Measurements from ENCODE around the gene IRAK3.

Gene IRAK3

DNA sequence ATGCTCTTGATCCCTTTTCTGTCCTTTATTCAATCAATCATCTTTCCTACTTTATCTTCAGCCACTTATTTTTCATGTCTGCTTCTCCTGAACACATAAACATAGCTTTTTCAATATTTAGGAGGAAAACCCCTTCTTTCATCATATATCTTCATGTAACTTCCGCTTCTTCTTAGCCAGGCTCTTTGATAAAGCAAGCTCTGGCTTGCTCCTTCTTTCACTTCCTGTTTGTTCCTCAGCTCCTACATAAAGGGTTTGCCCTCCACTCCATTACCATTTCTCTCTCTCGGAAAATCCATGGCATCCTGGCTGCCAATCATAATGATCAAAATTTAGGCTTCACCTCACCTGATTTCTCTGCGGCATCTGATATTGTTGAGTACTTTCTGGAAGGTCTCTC lies 79.5 kb downstream of the IRAK3 start:
- no peak for DNase-seq

DNA sequence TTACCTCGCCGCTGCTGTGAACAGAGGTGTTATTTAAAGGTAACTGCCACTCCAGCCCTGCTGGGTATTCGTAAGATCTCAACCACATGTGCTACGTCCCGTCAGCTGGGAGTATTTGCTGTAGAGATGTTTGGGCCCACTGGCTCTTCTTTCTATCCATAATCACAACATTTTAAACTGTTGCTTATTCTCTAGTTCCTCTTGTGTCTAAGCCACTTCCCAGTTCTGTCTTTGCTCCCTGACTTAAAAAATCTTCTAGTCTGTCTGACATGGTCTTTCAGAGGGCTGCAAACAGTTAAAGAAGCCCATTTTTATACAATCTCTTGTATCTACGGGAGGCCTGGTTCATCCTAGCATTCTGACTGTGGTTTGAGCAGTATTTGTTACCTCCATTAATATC lies 80.1 kb downstream of the IRAK3 start:
- no peak for DNase-seq

DNA sequence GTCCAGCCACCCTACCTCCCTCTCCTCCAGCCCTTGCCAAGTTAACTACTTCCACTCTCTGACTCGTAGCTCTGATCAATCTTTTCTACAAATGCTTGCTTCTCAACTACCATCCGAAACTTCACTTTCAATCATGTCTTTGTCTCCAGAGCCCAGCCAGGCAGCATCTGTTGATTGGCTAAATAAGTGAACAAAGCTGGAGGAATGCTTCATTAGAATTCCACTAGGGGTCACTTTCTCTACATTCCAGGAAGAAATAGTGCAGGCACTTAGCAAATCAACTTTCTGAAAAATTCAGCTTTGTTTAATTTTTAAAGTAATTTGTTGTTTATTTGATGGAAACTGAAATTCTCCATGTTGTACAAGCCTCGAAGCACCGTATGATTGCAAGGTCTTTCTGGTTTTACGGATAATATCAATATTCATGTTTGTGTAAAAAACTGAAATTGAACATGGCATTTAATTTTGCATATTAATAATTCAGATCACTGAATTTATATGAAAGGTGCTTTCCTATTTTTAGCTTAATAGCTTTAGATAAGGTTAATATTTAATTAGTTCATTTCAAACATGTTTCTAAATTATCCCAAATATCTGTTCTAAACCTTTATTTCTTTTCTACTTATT lies 80.9 kb downstream of the IRAK3 start:
- DNase-seq, result peak; percentile 67

DNA sequence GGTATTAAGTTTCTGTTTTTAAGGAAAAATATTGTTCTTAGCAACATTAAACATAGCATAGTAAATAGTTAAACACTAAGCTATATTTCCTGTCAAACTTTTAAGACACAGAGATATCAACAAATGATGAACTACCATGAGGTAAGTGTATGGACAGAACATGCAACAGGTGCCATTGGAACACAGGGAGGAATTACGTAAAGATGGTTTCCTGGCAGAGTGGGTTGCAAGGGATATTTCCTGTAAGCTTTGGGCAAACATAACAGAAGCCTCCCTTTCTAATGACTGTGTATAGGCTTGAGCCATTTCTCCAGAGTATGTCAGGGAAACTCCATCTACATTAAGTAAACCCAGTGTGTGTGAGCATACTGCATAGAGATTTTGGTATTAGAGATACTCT lies 81.6 kb downstream of the IRAK3 start:
- no peak for DNase-seq

DNA sequence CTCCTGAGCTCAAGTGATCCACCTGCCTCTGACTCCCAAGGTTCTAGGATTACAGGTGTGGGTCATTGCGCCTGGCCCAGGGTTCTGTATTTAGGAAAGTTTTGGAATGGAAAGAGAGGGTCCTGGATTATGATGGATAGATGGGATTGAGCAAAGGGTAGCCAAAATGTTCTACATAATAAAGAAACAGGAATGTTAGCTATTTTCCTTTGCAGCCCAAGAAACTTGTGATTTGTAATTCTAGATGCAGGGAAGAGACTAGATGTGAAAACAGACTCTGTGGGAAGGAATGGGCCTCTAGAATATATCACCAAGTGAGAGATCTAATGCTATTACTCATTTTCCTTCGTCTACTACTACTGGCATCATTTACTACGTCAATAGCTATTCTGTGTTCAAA lies 83.6 kb downstream of the IRAK3 start:
- DNase-seq, result no peak

DNA sequence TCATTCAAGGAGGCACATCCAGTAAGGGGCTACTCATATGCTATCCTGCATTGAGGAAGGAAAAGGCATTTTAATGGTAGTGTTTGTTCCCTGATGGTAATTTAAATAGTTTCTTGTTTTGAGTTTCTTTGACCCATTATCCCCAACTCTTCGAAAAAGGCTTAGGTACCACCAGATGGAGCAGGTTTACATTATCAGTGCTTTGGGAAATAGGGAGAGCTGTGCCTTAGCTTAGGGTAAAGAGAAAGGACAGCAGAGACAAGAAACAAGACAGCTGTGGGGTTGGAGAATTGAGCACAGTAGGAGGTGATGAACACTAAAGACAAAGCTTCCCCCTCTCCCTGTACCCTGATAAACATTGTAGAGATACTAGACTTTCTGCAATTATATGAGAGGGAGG lies 84.1 kb downstream of the IRAK3 start:
- no peak for DNase-seq

DNA sequence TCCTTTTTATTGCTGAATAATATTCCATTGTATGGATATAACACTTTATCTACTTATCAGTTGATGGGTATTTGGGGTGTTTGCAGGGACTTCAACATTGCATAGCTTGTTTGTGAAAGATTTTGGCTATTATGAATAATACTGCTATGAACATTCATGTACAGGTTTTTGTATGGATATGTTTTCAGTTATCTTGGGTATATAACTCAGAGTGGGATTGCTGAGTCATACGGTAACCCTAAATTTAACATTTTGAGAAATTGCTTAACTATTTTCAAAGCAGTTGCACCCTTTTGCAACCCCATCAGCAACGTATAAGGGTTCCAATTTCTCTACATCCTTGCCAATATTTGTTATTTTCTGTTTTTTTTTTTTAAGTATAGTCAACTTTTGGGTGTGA lies 86.0 kb downstream of the IRAK3 start:
- DNase-seq, result no peak

DNA sequence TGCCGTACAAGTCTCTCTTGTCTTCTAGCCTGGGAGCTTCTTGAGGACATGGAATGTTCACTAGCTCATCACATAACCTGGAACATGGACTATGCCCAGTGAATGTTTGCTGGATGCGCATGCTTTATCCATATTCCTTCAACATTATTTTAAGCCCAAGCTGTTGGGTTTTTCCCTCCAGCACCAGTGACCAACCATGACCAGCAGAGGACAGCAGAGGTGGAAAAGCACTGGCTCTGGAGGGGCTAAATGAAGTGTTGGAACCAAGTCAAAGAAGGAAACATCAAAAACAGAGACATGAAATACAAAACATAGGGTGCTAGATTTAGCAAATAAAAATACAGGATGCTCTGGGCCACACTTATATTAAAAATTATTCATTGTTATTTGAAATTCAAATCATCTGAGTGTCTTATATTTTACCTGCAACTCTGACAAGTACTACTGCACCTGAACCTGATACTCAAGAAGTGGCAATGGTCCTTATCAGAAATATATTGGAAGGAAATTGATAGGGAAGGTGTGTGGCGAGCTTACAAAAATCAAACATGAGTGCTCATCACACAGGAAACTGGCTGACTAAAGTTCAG lies 90.2 kb downstream of the IRAK3 start:
- DNase-seq, result peak; percentile 50

DNA sequence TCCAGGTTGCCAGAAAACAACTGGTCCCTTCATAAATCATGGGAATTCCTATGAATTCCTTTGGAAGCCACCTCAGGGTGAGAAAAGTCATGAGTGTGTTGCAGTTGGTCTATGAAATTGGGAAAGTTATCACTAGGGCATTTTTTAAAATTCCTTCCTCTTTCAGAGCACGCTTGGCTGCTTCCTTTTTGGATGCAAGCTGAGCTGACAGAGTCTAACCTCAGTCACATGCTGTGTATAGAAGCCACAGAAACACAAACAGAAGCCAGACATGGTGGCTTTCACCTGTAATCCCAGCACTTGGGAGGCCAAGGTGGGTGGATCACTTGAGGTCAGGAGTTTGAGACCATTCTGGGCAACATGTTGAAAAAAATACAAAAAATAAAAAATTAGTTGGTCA lies 91.5 kb downstream of the IRAK3 start:
- DNase-seq, result no peak

DNA sequence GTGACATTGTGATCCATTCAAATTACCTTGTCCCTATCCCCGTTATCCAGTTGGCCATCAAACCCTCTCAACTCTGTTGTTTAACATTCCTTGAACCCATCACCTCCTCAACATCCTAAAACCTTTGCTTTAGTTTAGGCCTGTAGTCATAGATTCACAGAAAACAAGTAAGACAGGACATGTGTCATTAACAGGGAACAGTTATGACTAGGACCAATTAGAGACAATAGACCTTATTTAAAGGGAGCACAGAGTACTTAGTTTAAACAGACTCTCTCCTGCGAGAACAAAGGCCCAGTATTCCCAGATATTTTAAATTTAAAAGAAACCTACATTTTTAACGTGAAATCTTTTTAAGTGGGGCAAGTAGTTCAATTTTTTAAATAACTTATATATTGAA lies 93.2 kb downstream of the IRAK3 start:
- no peak for DNase-seq

DNA sequence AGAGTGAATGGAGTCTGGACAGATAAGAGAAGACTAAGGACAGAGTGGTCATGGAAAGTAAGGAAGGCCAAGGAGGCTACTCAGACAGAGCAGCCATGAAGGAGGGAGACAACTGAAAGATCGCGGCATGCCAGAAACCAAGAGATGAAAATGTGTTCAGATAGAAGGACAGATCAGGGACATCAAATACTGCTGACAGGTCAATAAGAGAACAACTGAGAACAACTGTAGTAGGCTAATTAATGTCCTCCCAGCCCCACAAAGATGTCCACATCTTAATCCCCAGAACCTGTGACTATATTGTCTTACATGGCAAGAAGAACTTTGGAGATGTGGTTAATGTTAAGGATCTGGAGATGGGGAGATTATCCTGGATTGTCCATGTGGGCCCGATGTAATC lies 98.3 kb downstream of the IRAK3 start:
- DNase-seq, result no peak

DNA sequence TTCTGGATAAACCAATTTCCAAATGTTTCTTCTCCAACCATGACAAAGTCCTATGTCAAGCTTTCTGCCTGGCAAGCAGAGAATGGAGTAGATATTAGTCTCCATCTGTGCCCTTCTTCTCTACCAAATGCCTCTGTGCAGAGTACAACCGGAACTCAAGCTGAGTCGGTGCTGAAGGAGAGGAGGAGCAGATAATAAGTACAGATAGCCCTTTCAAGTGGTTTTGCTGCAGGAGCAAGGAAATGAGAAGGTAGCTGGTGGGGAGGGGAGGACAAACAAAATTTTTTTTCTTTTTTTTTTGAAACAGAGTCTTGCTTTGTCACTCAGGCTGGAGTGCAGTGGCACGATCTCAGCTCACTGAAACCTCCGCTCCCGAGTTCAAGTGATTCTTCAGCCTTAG lies 99.1 kb downstream of the IRAK3 start:
- peak; percentile 20 for DNase-seq

DNA sequence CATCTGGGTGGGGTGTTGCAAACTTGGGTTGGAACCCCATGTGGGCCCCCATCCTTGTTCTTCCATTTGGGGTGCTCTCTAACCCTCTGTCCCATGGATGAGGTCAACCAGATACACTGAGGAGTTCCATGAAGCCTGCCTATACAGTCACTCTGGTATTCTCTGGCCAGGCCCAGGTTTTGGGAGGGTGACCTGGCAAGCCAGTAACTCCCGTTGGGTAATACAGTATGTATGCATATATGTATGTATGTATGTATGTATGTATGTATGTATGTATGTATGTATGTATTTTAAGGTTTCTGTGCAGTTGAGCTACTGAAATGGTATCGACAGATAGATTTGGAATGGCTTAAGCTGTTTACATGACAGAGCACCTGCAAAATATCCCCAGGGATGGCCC lies 100.5 kb downstream of the IRAK3 start:
- no peak for DNase-seq

DNA sequence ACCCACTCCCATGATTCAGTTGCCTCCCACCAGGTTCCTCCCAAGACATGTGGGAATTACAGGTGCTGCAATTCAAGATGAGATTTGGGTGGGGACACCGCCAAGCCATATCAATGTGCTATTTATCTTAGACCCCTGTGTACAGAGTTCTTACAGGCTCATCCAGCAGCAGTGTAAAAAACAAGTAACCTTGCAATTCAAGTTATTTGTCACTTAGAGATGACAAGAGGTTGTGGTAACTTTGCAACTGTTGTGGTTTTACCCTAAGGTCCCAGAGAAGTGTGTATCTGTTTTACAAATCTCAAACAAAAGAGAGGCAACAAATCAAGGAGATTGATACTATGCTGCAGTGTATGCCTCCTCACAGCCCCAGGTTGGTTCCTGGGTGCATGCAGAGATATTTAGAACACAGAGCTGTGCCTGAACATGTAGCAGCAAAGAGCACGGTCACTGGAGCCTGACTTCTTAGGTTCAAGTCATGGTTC lies 101.7 kb downstream of the IRAK3 start:
- peak; percentile 10 for DNase-seq

DNA sequence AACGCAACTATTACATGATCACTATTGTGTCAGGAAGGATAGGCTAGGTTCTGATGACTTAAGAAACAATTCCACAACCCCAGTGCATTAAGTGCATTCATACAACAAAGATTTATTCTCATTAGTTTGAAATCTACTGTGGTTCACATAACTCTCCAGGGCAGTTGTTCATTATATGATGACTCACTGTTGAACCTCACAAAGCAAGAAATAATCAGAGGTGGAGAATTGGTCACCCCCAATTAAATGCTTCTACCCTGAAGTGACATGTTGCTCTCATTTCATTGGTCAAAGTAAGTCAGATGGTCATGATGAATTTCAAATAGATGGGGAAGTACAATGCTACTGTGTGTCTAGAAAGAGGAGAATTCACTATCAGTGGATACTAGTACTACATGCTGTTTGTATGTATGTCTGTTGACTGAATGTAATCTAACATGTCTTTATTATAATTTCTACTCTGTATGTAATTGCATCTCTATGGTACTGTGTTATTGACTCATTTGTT lies 107.2 kb downstream of the IRAK3 start:
- DNase-seq, result no peak

DNA sequence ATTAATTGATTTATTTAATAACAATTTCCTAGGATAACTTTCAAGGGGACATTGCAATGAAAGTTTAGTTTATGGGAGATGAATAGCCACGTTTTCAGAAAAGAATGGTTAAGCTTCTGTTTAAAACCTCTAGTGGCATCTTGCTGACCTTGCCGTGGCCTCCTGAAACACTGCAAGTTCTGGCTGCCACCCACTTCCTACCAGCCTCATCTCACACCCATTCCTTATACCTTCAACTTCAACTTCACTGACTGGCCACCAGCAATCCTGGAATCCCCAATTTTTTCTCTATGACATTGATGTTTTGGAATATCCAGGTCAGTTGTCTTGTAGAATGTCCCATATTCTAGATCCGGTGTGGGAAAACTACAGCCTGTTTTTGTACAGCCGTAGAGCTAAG lies 108.1 kb downstream of the IRAK3 start:
- no peak for DNase-seq

DNA sequence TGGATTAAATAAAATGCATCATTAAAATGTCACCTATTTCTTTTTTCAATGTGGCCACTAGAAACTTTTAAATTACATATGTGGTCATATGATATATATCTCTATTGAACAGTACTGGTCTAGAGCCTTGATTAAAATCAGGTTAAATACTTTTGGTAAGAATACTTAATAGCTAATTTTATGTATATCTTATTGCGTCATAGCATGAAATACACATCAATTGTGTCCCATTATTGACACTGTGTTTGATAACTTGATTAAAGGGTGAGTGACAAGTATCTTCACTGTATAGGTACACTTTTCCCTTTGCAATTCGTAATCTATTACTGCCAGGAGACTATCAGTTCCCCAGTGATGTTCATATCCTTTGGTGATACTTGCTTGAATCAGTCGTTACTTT lies 108.9 kb downstream of the IRAK3 start:
- DNase-seq, result no peak

DNA sequence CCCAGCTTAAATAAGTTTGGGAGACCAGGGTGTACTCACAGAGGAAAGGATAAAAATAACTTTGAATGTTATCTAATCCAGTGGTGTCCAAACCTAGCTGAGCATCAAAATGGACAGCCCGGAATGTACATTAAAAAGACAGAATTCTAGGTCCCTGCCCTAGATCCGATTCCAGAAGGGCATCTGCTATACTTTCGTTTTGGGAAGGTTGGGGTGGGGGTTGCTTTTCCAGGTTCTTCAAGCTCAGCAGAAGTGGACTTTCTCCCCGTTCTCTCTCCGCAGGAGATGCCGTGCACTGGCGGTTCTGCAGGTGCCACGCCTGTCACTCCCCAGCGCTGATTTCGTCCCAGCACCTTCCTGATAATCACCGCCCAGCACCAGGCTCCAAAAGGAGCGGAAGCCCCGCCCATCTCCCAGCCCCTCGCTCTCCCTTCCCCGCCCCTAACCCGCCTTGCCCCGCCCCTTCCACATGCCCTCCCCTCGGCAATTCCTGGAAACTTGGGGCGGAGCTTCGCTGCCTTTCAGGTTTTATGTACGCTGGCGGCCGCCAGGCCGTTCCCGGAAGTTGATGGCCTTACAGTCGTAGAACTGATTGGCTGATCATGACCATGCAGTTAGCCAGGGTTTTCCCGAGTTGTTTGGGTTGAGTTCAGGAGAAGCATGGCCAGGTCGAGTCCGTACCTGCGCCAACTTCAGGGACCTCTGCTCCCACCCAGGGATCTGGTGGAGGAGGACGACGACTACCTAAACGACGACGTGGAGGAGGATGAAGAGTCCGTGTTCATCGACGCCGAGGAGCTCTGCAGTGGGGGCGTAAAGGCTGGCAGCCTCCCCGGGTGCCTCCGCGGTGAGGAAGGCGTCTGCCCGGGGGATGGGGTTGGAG lies 113.2 kb downstream of the IRAK3 start, which contains the start of gene HELB:
Gene HELB (plus strand): TSS at position 550 of the 883 bp plus-strand sequence. CDS start 111 bp downstream, at position 661.
- peak; percentile 97 for DNase-seq

DNA sequence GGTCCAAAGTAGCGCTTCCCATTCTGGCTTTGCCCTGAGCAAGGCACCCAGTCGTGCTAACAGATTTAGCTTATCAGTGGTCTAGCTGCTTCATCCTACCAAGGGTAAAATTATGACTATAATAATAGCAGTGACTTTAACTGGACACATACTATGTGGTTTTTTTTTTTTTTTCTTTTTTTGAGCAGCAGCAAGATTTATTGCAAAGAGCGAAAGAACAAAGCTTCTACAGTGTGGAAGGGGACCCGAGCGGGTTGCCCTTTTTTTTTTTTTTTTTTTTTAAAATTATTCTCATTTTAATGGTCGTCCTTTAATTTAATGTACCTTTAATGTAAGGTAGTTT lies 113.8 kb downstream of the IRAK3 start:
- DNase-seq, result no peak

DNA sequence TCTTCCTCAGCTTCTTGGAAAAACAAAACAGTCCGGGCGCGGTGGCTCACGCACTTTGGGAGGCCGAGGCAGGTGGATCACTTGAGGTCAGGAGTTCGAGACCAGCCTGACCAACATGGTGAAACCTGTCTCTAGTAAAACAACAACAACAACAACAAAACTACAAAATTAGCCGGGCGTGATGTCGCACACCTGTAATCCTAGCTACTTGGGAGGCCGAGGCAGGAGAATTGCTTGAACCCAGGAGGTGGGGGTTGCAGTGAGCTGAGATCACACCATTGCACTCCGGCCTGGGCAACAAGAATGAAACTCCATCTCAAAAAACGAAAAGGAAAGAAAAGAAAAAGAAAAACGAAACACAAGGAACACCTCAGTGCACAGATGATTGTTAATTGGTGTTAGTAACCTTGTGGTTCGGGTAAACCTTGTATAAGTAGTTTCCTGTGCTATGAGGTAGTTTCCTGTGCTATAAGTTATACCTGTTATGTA lies 114.3 kb downstream of the IRAK3 start:
- DNase-seq, result peak; percentile 10

Data from hematopoietic multipotent progenitor cell treated with erythropoietin and hydrocortisone succinate and interleukin-3 and kit ligand, for 8 days (in vitro differentiated cells).